Measurements from ENCODE around the gene TCTN3.
"Not testable (repeated sequence)": the region's sequence is repeated elsewhere in the genome, so short reads cannot be mapped to it uniquely, and the experiment has no call there.

DNA sequence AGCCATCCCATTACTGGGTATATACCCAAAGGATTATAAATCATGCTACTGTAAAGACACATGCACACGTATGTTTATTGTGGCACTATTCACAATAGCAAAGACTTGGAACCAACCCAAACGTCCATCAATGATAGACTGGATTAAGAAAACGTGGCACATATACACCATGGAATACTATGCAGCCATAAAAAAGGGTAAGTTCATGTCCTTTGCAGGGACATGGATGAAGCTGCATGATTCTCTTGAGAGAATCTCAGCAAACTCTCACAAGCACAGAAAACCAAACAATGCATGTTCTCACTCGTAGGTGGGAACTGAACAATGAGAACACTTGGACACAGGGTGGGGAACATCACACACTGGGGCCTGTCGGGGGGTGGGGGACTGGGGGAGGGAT is 73.3 kb downstream of the TCTN3 start:
- TF ChIP-seq, protein P1, sequence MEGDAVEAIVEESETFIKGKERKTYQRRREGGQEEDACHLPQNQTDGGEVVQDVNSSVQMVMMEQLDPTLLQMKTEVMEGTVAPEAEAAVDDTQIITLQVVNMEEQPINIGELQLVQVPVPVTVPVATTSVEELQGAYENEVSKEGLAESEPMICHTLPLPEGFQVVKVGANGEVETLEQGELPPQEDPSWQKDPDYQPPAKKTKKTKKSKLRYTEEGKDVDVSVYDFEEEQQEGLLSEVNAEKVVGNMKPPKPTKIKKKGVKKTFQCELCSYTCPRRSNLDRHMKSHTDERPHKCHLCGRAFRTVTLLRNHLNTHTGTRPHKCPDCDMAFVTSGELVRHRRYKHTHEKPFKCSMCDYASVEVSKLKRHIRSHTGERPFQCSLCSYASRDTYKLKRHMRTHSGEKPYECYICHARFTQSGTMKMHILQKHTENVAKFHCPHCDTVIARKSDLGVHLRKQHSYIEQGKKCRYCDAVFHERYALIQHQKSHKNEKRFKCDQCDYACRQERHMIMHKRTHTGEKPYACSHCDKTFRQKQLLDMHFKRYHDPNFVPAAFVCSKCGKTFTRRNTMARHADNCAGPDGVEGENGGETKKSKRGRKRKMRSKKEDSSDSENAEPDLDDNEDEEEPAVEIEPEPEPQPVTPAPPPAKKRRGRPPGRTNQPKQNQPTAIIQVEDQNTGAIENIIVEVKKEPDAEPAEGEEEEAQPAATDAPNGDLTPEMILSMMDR (IDR thresholded peaks at IDR 0.05 in 4 of 5, conservative IDR thresholded peaks at IDR 0.05 in 1 of 5), result not testable (repeated sequence)
- not testable (repeated sequence) for TF ChIP-seq POLR2A (IDR thresholded peaks at IDR 0.05)

All from gastrocnemius medialis (tissue), 4 donors.